OCI-LY7 (cell line): Measurements from ENCODE around the gene KAZN. TPM values are rescaled to one million over a fixed set of nuclear protein-coding genes. Genes with fewer than 3 reads are reported as not detected.

ENCODE experiments used
- BruUV-seq: library from RNA; stranded (reverse); fragments of 400-500 nt; replicated peaks from 2 replicates; lab custom pipeline; 2021; lab: Mats Ljungman, UMichigan
- CTCF ChIA-PET: fragments of 300-600 bp; sonication (Branson Sonifier 250); formaldehyde crosslinking; loops from one replicate; lab custom pipeline; 2022; ENCODE audit warnings: antibody characterized with exemption; ENCODE audit not compliant: unreplicated experiment; lab: Charles Lee
- POLR2A ChIA-PET: fragments of 300-600 bp; sonication (Branson Sonifier 250); formaldehyde crosslinking; loops from one replicate; lab custom pipeline; 2022; ENCODE audit warnings: antibody characterized with exemption; lab: Charles Lee
- DNase-seq: peaks from one replicate; pipeline ENCODE4 v3.0.0-alpha.2; 2015; ENCODE audit warnings: low spot score
- H2AFZ ChIP-seq: fragments of 200-600 bp; sonication (generic), shearing (Covaris generic); 2 replicates; pipeline ENCODE4 v1.6.1; 2014; ENCODE audit warnings: mild to moderate bottlenecking, antibody characterized with exemption, low read length, moderate library complexity
- H3K27ac ChIP-seq: fragments of 200-600 bp; sonication (generic); 2 replicates; pipeline ENCODE4 v1.5.1; 2014; ENCODE audit warnings: mixed run types, low read depth, mild to moderate bottlenecking, moderate library complexity, low read length, inconsistent platforms; ENCODE audit not compliant: poor library complexity, severe bottlenecking
- H3K36me3 ChIP-seq: fragments of 200-600 bp; sonication (generic); 2 replicates; pipeline ENCODE4 v1.6.1; 2014; ENCODE audit warnings: mild to moderate bottlenecking, antibody characterized with exemption, low read length, moderate library complexity, mixed read lengths; ENCODE audit not compliant: insufficient read depth
- H3K4me1 ChIP-seq: fragments of 200-600 bp; sonication (generic); 2 replicates; pipeline ENCODE4 v1.5.1; 2014; ENCODE audit warnings: mild to moderate bottlenecking, low read length; ENCODE audit not compliant: insufficient read depth, poor library complexity, severe bottlenecking
- H3K4me2 ChIP-seq: fragments of 200-600 bp; sonication (generic); 2 replicates; pipeline ENCODE4 v1.6.1; 2014; ENCODE audit warnings: mild to moderate bottlenecking, low read length
- H3K4me3 ChIP-seq: fragments of 200-600 bp; sonication (generic); 2 replicates; pipeline ENCODE4 v1.5.1; 2014; ENCODE audit warnings: mild to moderate bottlenecking, low read depth, low read length; ENCODE audit not compliant: poor library complexity, severe bottlenecking
- H3K79me2 ChIP-seq: fragments of 200-600 bp; sonication (generic); 2 replicates; pipeline ENCODE4 v1.6.1; 2016; ENCODE audit warnings: low read depth, mild to moderate bottlenecking, low read length, moderate library complexity, mixed read lengths; ENCODE audit not compliant: insufficient read depth
- H3K9me2 ChIP-seq: fragments of 200-600 bp; sonication (generic); 2 replicates; pipeline ENCODE4 v1.6.1; 2016; ENCODE audit warnings: mild to moderate bottlenecking, low read length, mixed read lengths; ENCODE audit not compliant: insufficient read depth
- H3K9me3 ChIP-seq: fragments of 200-600 bp; sonication (generic); 2 replicates; pipeline ENCODE4 v1.6.1; 2014; ENCODE audit warnings: mild to moderate bottlenecking, mixed run types, low read length, mixed read lengths
- H4K20me1 ChIP-seq: fragments of 200-600 bp; sonication (generic); 2 replicates; pipeline ENCODE4 v1.6.1; 2014; ENCODE audit warnings: mild to moderate bottlenecking, antibody characterized with exemption, low read length, moderate library complexity, mixed read lengths; ENCODE audit not compliant: insufficient read depth
- EZH2phosphoT487 ChIP-seq: fragments of 200-600 bp; sonication (generic); IDR thresholded peaks from 2 replicates; pipeline ENCODE4 v1.6.1; 2018; ENCODE audit warnings: low read depth, borderline replicate concordance, mild to moderate bottlenecking, mixed run types, antibody characterized with exemption, low read length, moderate library complexity, mixed read lengths
- intact Hi-C: fragments of 100-400 bp; cut with micrococcal nuclease; formaldehyde crosslinking; loops from one replicate; pipeline ENCODE4 v1.10.0; 2022; ENCODE audit not compliant: unreplicated experiment
- total RNA-seq, 2 experiments: library from RNA; depleted of rRNA in 1 of 2; stranded (reverse); fragments of >200 nt in 1 of 2; shearing (Covaris generic) in 1 of 2; gene quantifications; 2 replicates each; pipeline ENCODE4 v1.2.3, GENCODE V29; 2014 to 2022
- TF ChIP-seq, protein P1 (sequence below): fragments of 200-600 bp; sonication (generic); conservative IDR thresholded peaks from 2 replicates; pipeline ENCODE4 v1.5.1; 2014; ENCODE audit warnings: mild to moderate bottlenecking, antibody characterized with exemption, low read length, moderate library complexity, mixed read lengths

KAZN gene
- total RNA-seq, 2 experiments from 2014 or later: 0.40 to 2.4 TPM

DNA sequence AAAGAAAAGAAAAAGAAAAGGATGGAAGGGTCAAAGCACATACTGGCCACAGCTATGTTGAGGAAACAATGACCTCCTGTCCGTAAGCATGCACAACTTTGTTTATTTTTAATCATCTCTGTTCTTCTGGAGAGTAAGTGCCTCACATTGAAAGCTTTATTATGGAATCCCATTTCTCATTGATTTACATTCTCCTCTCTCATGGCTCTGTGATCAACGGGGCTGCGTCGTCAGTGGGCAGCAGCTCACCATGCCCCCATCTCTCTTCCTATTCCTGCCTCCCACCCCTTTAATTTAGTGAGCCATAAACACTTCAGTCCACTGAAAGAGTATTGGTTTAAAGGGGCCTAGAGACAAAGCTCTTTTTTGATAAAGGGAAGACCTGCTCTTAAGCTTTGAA, 98.9 kb downstream of the KAZN start:
- no peak overlapping the region for H3K4me2 ChIP-seq
- ChIA-PET CTCF (no interaction called here), POLR2A (interaction anchor here (0.6 to 0.8 kb wide), 3 partner anchors 27 to 700 kb away, joined by 3 to 4 read pairs (median 3); no protein-coding TSS in a partner anchor)
- no peak overlapping the region for H2AFZ ChIP-seq
- no TSS peak for BruUV-seq
- peaks cover 16% of the 10 kb centered on the region for H3K4me1 ChIP-seq
- TF ChIP-seq, protein P1, sequence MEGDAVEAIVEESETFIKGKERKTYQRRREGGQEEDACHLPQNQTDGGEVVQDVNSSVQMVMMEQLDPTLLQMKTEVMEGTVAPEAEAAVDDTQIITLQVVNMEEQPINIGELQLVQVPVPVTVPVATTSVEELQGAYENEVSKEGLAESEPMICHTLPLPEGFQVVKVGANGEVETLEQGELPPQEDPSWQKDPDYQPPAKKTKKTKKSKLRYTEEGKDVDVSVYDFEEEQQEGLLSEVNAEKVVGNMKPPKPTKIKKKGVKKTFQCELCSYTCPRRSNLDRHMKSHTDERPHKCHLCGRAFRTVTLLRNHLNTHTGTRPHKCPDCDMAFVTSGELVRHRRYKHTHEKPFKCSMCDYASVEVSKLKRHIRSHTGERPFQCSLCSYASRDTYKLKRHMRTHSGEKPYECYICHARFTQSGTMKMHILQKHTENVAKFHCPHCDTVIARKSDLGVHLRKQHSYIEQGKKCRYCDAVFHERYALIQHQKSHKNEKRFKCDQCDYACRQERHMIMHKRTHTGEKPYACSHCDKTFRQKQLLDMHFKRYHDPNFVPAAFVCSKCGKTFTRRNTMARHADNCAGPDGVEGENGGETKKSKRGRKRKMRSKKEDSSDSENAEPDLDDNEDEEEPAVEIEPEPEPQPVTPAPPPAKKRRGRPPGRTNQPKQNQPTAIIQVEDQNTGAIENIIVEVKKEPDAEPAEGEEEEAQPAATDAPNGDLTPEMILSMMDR: no peak
- no peak for TF ChIP-seq EZH2phosphoT487
- no peaks in the 10 kb centered on the region for H3K79me2 ChIP-seq
- DNase-seq: no peak
- H3K9me2 ChIP-seq: no peaks in the 10 kb centered on the region
- H3K36me3 ChIP-seq: peaks cover 12% of the 10 kb centered on the region
- no peaks in the 10 kb centered on the region for H3K9me3 ChIP-seq
- no peaks in the 10 kb centered on the region for H4K20me1 ChIP-seq
- intact Hi-C loops: no loop called here
- no peak overlapping the region for H3K4me3 ChIP-seq
- no peak overlapping the region for H3K27ac ChIP-seq

DNA sequence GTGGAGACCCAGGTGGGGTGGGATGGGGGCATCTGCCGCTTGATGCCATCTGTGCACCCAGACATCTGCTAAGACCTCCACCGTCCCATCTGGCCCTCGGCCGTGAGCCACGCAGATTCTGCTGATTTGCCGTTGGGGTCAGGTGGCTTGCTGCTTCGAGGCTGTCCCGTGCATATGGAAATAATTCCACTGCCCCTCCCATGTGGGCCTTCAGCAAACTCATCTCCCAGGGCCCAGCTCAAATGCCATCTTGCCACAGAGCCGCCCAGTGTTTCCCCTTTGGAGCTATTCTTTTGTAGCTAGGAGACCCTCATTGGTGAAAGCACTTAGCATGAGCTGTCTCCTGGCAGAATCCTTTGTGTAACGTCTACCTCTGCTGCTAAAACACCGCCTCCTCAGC, 99.8 kb downstream of the KAZN start:
- H3K9me2 ChIP-seq: no peaks in the 10 kb centered on the region
- H3K9me3 ChIP-seq: peaks cover 5% of the 10 kb centered on the region; the same call in 1 of the 2 replicates
- intact Hi-C loops: no loop called here
- H2AFZ ChIP-seq: no peak overlapping the region
- ChIA-PET CTCF (no interaction called here), POLR2A (no interaction called here)
- H4K20me1 ChIP-seq: no peaks in the 10 kb centered on the region
- no peak overlapping the region for H3K4me2 ChIP-seq
- H3K4me1 ChIP-seq: peaks cover 16% of the 10 kb centered on the region
- H3K4me3 ChIP-seq: no peak overlapping the region
- no peak for TF ChIP-seq EZH2phosphoT487
- TF ChIP-seq, protein P1: no peak
- DNase-seq: no peak
- H3K79me2 ChIP-seq: no peaks in the 10 kb centered on the region
- no TSS peak for BruUV-seq
- H3K27ac ChIP-seq: no peak overlapping the region
- peaks cover 21% of the 10 kb centered on the region for H3K36me3 ChIP-seq

DNA sequence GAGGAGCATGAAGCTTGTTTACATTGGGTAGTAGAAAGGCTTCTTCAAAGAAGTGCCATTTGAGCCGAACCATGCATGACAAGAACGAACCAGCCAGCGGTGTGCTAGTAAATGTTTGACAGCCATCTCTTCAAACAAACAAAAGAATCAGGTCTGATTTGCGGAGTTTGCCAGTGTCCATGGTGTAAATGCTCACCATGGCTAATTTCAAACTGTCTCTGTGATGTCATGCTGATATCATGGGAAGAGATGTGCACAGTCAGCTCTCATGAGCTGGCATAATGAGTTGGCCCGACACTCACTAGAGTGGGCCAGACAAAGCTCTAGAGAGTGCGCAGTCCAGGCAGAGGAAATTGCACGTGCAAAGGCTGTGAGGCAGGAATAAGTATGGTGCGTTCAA, 101.1 kb downstream of the KAZN start:
- TF ChIP-seq, protein P1: no peak
- TF ChIP-seq EZH2phosphoT487: no peak
- H3K4me3 ChIP-seq: no peak overlapping the region
- no peaks in the 10 kb centered on the region for H4K20me1 ChIP-seq
- no peak for DNase-seq
- H3K79me2 ChIP-seq: no peaks in the 10 kb centered on the region
- intact Hi-C loops: no loop called here
- peaks cover 16% of the 10 kb centered on the region for H3K4me1 ChIP-seq
- H2AFZ ChIP-seq: no peak overlapping the region
- POLR2A ChIA-PET: no interaction called here
- no TSS peak for BruUV-seq
- peaks cover 34% of the 10 kb centered on the region for H3K36me3 ChIP-seq
- H3K9me2 ChIP-seq: no peaks in the 10 kb centered on the region
- no peak overlapping the region for H3K27ac ChIP-seq
- peaks cover 5% of the 10 kb centered on the region; the same call in 1 of the 2 replicates for H3K9me3 ChIP-seq
- H3K4me2 ChIP-seq: no peak overlapping the region
- CTCF ChIA-PET: no interaction called here
